GM23338 (cell line): ENCODE data around the gene PPP2R2D. TPM values are rescaled to one million over a fixed set of nuclear protein-coding genes. Genes with fewer than 3 reads are reported as not detected.

Experiments
- ATAC-seq: fragments of 200-7000 bp; cut with Tn5 transposase; 3 replicates; pipeline ENCODE4 v1.9.1; 2020
- DNase-seq: peaks from one replicate; pipeline ENCODE4 v3.0.0-alpha.2; 2015; ENCODE audit warnings: low spot score
- H2AFZ ChIP-seq: fragments of 200-600 bp; sonication (generic); 2 replicates; pipeline ENCODE4 v1.8.0; 2016; ENCODE audit warnings: antibody characterized with exemption, mild to moderate bottlenecking, moderate library complexity
- H3F3A ChIP-seq: fragments of 200-600 bp; sonication (generic); replicated peaks from 2 replicates; pipeline ENCODE4 v1.8.0; 2017; ENCODE audit warnings: antibody characterized with exemption, mixed run types, low read depth
- H3K27ac ChIP-seq: fragments of 200-600 bp; sonication (generic); 2 replicates; pipeline ENCODE4 v1.6.1; 2016; ENCODE audit warnings: low read depth
- H3K27me3 ChIP-seq: fragments of 200-600 bp; sonication (generic); 2 replicates; pipeline ENCODE4 v1.8.0; 2016; ENCODE audit warnings: mild to moderate bottlenecking, mixed run types, moderate library complexity; ENCODE audit not compliant: insufficient read depth
- H3K36me3 ChIP-seq: fragments of 200-600 bp; sonication (generic); 2 replicates; pipeline ENCODE4 v1.8.0; 2016; ENCODE audit warnings: mild to moderate bottlenecking; ENCODE audit not compliant: insufficient read depth
- H3K4me1 ChIP-seq: fragments of 200-600 bp; sonication (generic); 2 replicates; pipeline ENCODE4 v1.8.0; 2016; ENCODE audit warnings: mild to moderate bottlenecking, moderate library complexity; ENCODE audit not compliant: insufficient read depth
- H3K4me2 ChIP-seq: fragments of 200-600 bp; sonication (generic); 2 replicates; pipeline ENCODE4 v1.7.1; 2017; ENCODE audit warnings: mixed run types
- H3K4me3 ChIP-seq: fragments of 200-600 bp; sonication (generic); 2 replicates; pipeline ENCODE4 v1.6.1; 2016; ENCODE audit warnings: mixed run types
- H3K79me2 ChIP-seq: fragments of 200-600 bp; sonication (generic); replicated peaks from 2 replicates; pipeline ENCODE4 v1.8.0; 2017; ENCODE audit warnings: mild to moderate bottlenecking; ENCODE audit not compliant: insufficient read depth
- H3K9me2 ChIP-seq: fragments of 200-600 bp; sonication (generic); 2 replicates; pipeline ENCODE4 v1.8.0; 2017; ENCODE audit not compliant: insufficient read depth
- H4K20me1 ChIP-seq: fragments of 200-600 bp; sonication (generic); replicated peaks from 2 replicates; pipeline ENCODE4 v1.8.0; 2017; ENCODE audit warnings: mild to moderate bottlenecking; ENCODE audit not compliant: insufficient read depth
- H3K27ac Mint-ChIP-seq: 2 replicates; pipeline ENCODE4 v1.8.0; 2020; ENCODE audit warnings: inconsistent platforms, mild to moderate bottlenecking, moderate library complexity, mixed read lengths
- H3K27me3 Mint-ChIP-seq: 3 replicates; pipeline ENCODE4 v1.8.0; 2022; ENCODE audit warnings: low read depth, mild to moderate bottlenecking, moderate library complexity, mixed read lengths, inconsistent platforms; ENCODE audit not compliant: insufficient read depth, poor library complexity
- H3K36me3 Mint-ChIP-seq: 3 replicates; pipeline ENCODE4 v1.8.0; 2021; ENCODE audit warnings: low read depth, mild to moderate bottlenecking, inconsistent platforms, moderate library complexity, mixed read lengths
- H3K4me1 Mint-ChIP-seq: 3 replicates; pipeline ENCODE4 v1.8.0; 2020; ENCODE audit warnings: mild to moderate bottlenecking, inconsistent platforms, mixed read lengths
- H3K4me3 Mint-ChIP-seq: 3 replicates; pipeline ENCODE4 v1.8.0; 2021; ENCODE audit warnings: moderate library complexity, mild to moderate bottlenecking, inconsistent platforms, mixed read lengths
- H3K9me3 Mint-ChIP-seq: 3 replicates; pipeline ENCODE4 v1.8.0; 2020; ENCODE audit warnings: moderate library complexity, mild to moderate bottlenecking, inconsistent platforms, mixed read lengths
- ETS1 ChIP-seq: IDR thresholded peaks from 2 replicates; pipeline ENCODE4 v1.6.1; 2016; ENCODE audit warnings: antibody characterized with exemption
- EZH2 ChIP-seq: fragments of 200-600 bp; sonication (generic); IDR thresholded peaks from one replicate; pipeline ENCODE4 v1.8.0; 2017; ENCODE audit warnings: antibody characterized with exemption, mild to moderate bottlenecking, low read depth; ENCODE audit not compliant: unreplicated experiment
- JUNB ChIP-seq: IDR thresholded peaks from one replicate; pipeline ENCODE4 v1.6.1; 2016; ENCODE audit warnings: antibody characterized with exemption; ENCODE audit not compliant: unreplicated experiment
- NANOG ChIP-seq: IDR thresholded peaks from 2 replicates; pipeline ENCODE4 v1.6.1; 2016; ENCODE audit warnings: antibody characterized with exemption, borderline replicate concordance
- REST ChIP-seq: IDR thresholded peaks from one replicate; pipeline ENCODE4 v1.6.1; 2018; ENCODE audit warnings: antibody characterized with exemption; ENCODE audit not compliant: unreplicated experiment
- STAT1 ChIP-seq: IDR thresholded peaks from one replicate; pipeline ENCODE4 v1.6.1; 2016; ENCODE audit warnings: antibody characterized with exemption; ENCODE audit not compliant: unreplicated experiment
- ZNF114 ChIP-seq: fragments of 250-450 bp; sonication (Bioruptor Pico); IDR thresholded peaks from 2 replicates; pipeline ENCODE4 v1.5.0; 2020; ENCODE audit warnings: mild to moderate bottlenecking, moderate library complexity
- ZNF331 ChIP-seq: fragments of 250-450 bp; sonication (Bioruptor Pico); IDR thresholded peaks from 2 replicates; pipeline ENCODE4 v1.5.0; 2020; ENCODE audit warnings: low read depth, mild to moderate bottlenecking, moderate library complexity
- ZNF462 ChIP-seq: fragments of 250-450 bp; sonication (Bioruptor Pico); IDR thresholded peaks from 2 replicates; pipeline ENCODE4 v1.5.0; 2020; ENCODE audit warnings: mild to moderate bottlenecking, moderate library complexity
- polyA plus RNA-seq: library from polyadenylated mRNA; unstranded; fragments of >200 nt; fragmentation: Nextera tagmentation; extraction: Ambion mirVana; gene quantifications from 2 replicates; pipeline ENCODE4 v1.2.1, GENCODE V29; 2016
- total RNA-seq: library from RNA; depleted of rRNA; stranded (reverse); fragments of >200 nt; shearing (Covaris generic); gene quantifications from 2 replicates; pipeline ENCODE4 v1.2.3, GENCODE V29; 2014

PPP2R2D gene
- total and polyA plus RNA-seq, 2 experiments from 2014 or later, result 28.8 to 33.7 TPM

- Histone ChIP-seq H3K4me1 (no peaks in the 10 kb centered on the region), H4K20me1 (no peaks in the 10 kb centered on the region; the same call in 1 of the 2 replicates), H3K9me2 (no peaks in the 10 kb centered on the region), H3K27ac (no peak overlapping the region), H2AFZ (peak overlapping the region; percentile 80), H3K79me2 (no peaks in the 10 kb centered on the region), H3F3A (no peaks in the 10 kb centered on the region), H3K36me3 (no peaks in the 10 kb centered on the region), H3K27me3 (no peaks in the 10 kb centered on the region), H3K4me3 (no peak overlapping the region), H3K4me2 (no peak overlapping the region)
- Mint-ChIP-seq H3K27ac (no peak overlapping the region), H3K9me3 (peaks cover 5% of the 10 kb centered on the region; the same call in 2 of the 3 replicates), H3K4me3 (no peak overlapping the region), H3K36me3 (0 out of 3 replicates have a peak, but pooled peaks cover 4% of the 10 kb centered on the region), H3K4me1 (peaks cover 3% of the 10 kb centered on the region; the same call in 2 of the 3 replicates), H3K27me3 (peaks cover 2% of the 10 kb centered on the region)
- DNase-seq, result no peak
- ATAC-seq, result no peak
- TF ChIP-seq ETS1, result no peak
- no peak for TF ChIP-seq ZNF331 (CRISPR knock-in tag)
- no peak for TF ChIP-seq ZNF114 (CRISPR knock-in tag)
- TF ChIP-seq JUNB, result no peak
- TF ChIP-seq REST, result no peak
- TF ChIP-seq STAT1, result no peak
- TF ChIP-seq EZH2, result no peak
- TF ChIP-seq NANOG, result no peak
- no peak for TF ChIP-seq ZNF462 (CRISPR knock-in tag)
Observed at GRCh38 chr10:131886237-131886636, 14.6 kb upstream of the PPP2R2D start.
